HepG2 (cell line): ENCODE measurements around the gene ACAP3. TPM values are rescaled to one million over a fixed set of nuclear protein-coding genes. Genes with fewer than 3 reads are reported as not detected.

Experiments used
- AGO2 ChIP-seq: fragments of 200-400 bp; formaldehyde crosslinking; optimal IDR thresholded peaks from 2 replicates; pipeline ENCODE3; 2017; ENCODE audit warnings: mild to moderate bottlenecking, low read depth, low read length, moderate library complexity
- ARID2 ChIP-seq: sonication (generic); formaldehyde crosslinking; IDR thresholded peaks from 2 replicates; pipeline ENCODE4 v1.8.1; 2022; ENCODE audit warnings: mild to moderate bottlenecking, missing genetic modification reagents, borderline replicate concordance
- ATM ChIP-seq: fragments of 450-650 bp; IDR thresholded peaks from 2 replicates; pipeline ENCODE4 v1.7.1; 2017; ENCODE audit warnings: mild to moderate bottlenecking, borderline replicate concordance
- HDAC1 ChIP-seq: sonication (generic); formaldehyde crosslinking; IDR thresholded peaks from 2 replicates; pipeline ENCODE4 v1.5.1; 2020; ENCODE audit warnings: mild to moderate bottlenecking, missing genetic modification reagents
- KDM2A ChIP-seq: sonication (generic); formaldehyde crosslinking; IDR thresholded peaks from 2 replicates; pipeline ENCODE4 v1.4.0; 2020; ENCODE audit warnings: low read depth, missing genetic modification reagents, borderline replicate concordance
- NKX3-1 ChIP-seq: sonication (generic); formaldehyde crosslinking; IDR thresholded peaks from 2 replicates; pipeline ENCODE4 v1.5.0; 2020; ENCODE audit warnings: missing genetic modification reagents
- POLR2A ChIP-seq, 2 experiments: IDR thresholded peaks; 2 replicates each; pipeline ENCODE4 v1.6.1; 2011; ENCODE audit warnings: low read depth in 2 of 2, low read length in 2 of 2, mild to moderate bottlenecking in 1 of 2, moderate library complexity in 1 of 2; ENCODE audit not compliant: insufficient read depth in 1 of 2
- PRPF4 ChIP-seq: fragments of 200-400 bp; formaldehyde crosslinking; IDR thresholded peaks from 2 replicates; pipeline ENCODE4 v1.6.1; 2016; ENCODE audit warnings: low read length, low read depth; ENCODE audit not compliant: poor library complexity, severe bottlenecking
- RBFOX2 ChIP-seq: fragments of 200-400 bp; formaldehyde crosslinking; IDR thresholded peaks from 2 replicates; pipeline ENCODE4 v1.6.1; 2017; ENCODE audit warnings: low read depth, mild to moderate bottlenecking, low read length
- RBM22 ChIP-seq: fragments of 200-400 bp; formaldehyde crosslinking; optimal IDR thresholded peaks from 2 replicates; pipeline ENCODE3; 2017; ENCODE audit warnings: mild to moderate bottlenecking, low read length, moderate library complexity
- U2AF2 ChIP-seq: fragments of 200-400 bp; formaldehyde crosslinking; IDR thresholded peaks from 2 replicates; pipeline ENCODE4 v1.6.1; 2017; ENCODE audit warnings: low read depth, mild to moderate bottlenecking, low read length
- ZFP36 ChIP-seq: fragments of 150-350 bp; IDR thresholded peaks from 2 replicates; pipeline ENCODE4 v1.6.1; 2018; ENCODE audit warnings: borderline replicate concordance, low read length, low read depth; ENCODE audit not compliant: partially characterized antibody
- ZFX ChIP-seq: sonication (generic); formaldehyde crosslinking; IDR thresholded peaks from 2 replicates; pipeline ENCODE4 v1.4.0; 2020; ENCODE audit warnings: mild to moderate bottlenecking, low read depth, missing genetic modification reagents, moderate library complexity
- ZNF101 ChIP-seq: sonication (generic); formaldehyde crosslinking; IDR thresholded peaks from 2 replicates; pipeline ENCODE4 v1.4.0; 2020; ENCODE audit warnings: mild to moderate bottlenecking, low read depth, missing genetic modification reagents, borderline replicate concordance
- ZNF232 ChIP-seq: sonication (generic); formaldehyde crosslinking; IDR thresholded peaks from 2 replicates; pipeline ENCODE4 v1.4.0; 2020; ENCODE audit warnings: missing genetic modification reagents, borderline replicate concordance
- ZNF30 ChIP-seq: sonication (generic); formaldehyde crosslinking; IDR thresholded peaks from 2 replicates; pipeline ENCODE4 v1.5.0; 2020; ENCODE audit warnings: mild to moderate bottlenecking, missing genetic modification reagents
- ZNF446 ChIP-seq: sonication (generic); formaldehyde crosslinking; IDR thresholded peaks from 2 replicates; pipeline ENCODE4 v1.5.0; 2020; ENCODE audit warnings: mild to moderate bottlenecking, missing genetic modification reagents
- ZNF572 ChIP-seq: sonication (generic); formaldehyde crosslinking; IDR thresholded peaks from 2 replicates; pipeline ENCODE4 v1.5.1; 2020; ENCODE audit warnings: mild to moderate bottlenecking, missing genetic modification reagents
- ZNF780A ChIP-seq: sonication (generic); formaldehyde crosslinking; IDR thresholded peaks from 2 replicates; pipeline ENCODE4 v1.8.0; 2022; ENCODE audit warnings: mild to moderate bottlenecking, missing genetic modification reagents, moderate library complexity
- ZNF790 ChIP-seq: sonication (generic); formaldehyde crosslinking; IDR thresholded peaks from 2 replicates; pipeline ENCODE4 v1.8.0; 2022; ENCODE audit warnings: missing genetic modification reagents, mild to moderate bottlenecking, borderline replicate concordance
- ZNF792 ChIP-seq: IDR thresholded peaks from 2 replicates; pipeline ENCODE4 v1.6.1; 2016
- polyA plus RNA-seq, 8 experiments: library from polyadenylated mRNA; depleted of rRNA in 3 of 8; stranded (reverse) in 7 of 8; unstranded in 1 of 8; fragments of >200 nt; fragmentation: Illumina TruSeq in 4 of 8; extraction: Trizol in 4 of 8; gene quantifications; 2 replicates each; pipeline versions ENCODE4 v1.2.1 to v1.2.3, GENCODE V29; 2011 to 2016; ENCODE audit warnings: low read depth in 4 of 8, missing spikeins in 1 of 8, mixed read lengths in 1 of 8; ENCODE audit not compliant: insufficient read depth in 1 of 8
- total RNA-seq, 5 experiments: library from RNA; depleted of rRNA; stranded (reverse); fragments of >200 nt; fragmentation: Illumina TruSeq; extraction: Trizol; gene quantifications; 2 replicates each; pipeline ENCODE4 v1.2.3, GENCODE V29; 2016; ENCODE audit warnings: low read depth in 1 of 5
- TF ChIP-seq, protein P1 (sequence below): sonication (generic); formaldehyde crosslinking; IDR thresholded peaks from 2 replicates; pipeline ENCODE4 v1.8.0; 2022; ENCODE audit warnings: missing genetic modification reagents, mild to moderate bottlenecking, moderate library complexity, borderline replicate concordance
- TF ChIP-seq, protein P2 (sequence below): sonication (generic); formaldehyde crosslinking; IDR thresholded peaks from 2 replicates; pipeline ENCODE4 v1.8.1; 2023; ENCODE audit warnings: mild to moderate bottlenecking, missing genetic modification reagents
- TF ChIP-seq, protein P3 (sequence below): sonication (generic); formaldehyde crosslinking; IDR thresholded peaks from 2 replicates; pipeline ENCODE4 v1.4.0; 2020; ENCODE audit warnings: mild to moderate bottlenecking, low read depth, missing genetic modification reagents

The ACAP3 gene
- total and polyA plus RNA-seq, 2 of the 13 experiments (the other 11 are each of a cell fraction or from before 2014, with no cell fraction given), result 29.4 to 50.8 TPM

DNA sequence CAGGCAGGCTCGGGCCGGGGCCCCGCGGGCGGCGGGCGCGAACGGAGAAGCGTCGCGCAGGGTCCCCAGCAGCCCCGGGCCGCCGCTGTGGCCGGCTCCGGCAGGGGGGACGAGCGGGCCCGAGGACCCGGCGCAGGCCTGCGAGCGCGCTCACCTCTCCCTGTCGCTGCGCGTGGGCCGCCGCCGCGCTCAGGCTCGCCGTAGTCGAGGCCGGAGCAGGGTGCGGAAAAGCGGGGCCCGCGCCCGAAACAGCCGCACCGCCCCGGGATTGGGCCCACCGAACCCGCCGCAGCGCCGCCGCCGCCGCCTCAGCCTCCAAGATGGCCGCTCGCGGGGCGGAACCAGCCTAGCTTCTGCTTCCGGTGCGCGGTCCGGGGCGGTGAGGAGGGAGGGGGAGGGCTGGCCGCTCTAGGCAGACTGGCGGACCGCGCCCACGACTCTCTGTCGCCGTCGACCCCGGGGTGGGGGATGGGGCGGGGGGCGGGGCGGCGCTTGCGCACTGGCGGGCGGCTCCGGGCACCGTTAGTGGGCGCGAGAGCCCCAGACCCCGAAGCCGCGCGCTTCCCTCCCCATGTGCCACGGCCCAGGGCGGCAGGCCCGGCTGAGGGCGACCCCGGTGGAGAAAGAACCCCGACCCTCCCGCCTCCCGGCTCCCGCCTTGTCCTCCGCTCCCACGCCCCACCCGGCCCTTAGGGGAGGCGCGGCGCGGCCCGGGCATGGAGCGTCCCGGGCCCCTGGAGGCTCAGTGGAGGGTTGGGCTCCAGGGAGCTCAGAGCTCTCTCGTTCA is 34.0 kb downstream of the ACAP3 start, which contains the start of gene UBE2J2 (continued):
- TF ChIP-seq PRPF4 (no peak), ZNF792 (CRISPR knock-in tag) (no peak), ZFP36 (no peak), RBFOX2 (peak; percentile 85), ZNF232 (no peak), ZNF446 (CRISPR knock-in tag) (peak; percentile 80; the same call in 1 of the 2 replicates), KDM2A (CRISPR knock-in tag) (peak; percentile 52; the same call in 1 of the 2 replicates), ZNF30 (0 out of 2 replicates have a peak, but pooled peaks have one; percentile 15), ZNF780A (CRISPR knock-in tag) (no peak), ZFX (CRISPR knock-in tag) (peak; percentile 97), HDAC1 (CRISPR knock-in tag) (peak; percentile 57; the same call in 1 of the 2 replicates), POLR2A (IDR thresholded peaks at IDR 0.05; ENCODE audit: insufficient read depth in 1 of 2, low read depth in 2 of 2, low read length in 2 of 2) (peak in 1 of 2 experiments; percentile 47; a peak in 2 of 4 replicates), NKX3-1 (no peak), ZNF101 (no peak), RBM22 (no peak), ZNF572 (CRISPR knock-in tag) (0 out of 2 replicates have a peak, but pooled peaks have one; percentile 49), ZNF790 (peak; percentile 88), AGO2 (no peak), ATM (no peak), ARID2 (0 out of 2 replicates have a peak, but pooled peaks have one; percentile 82), U2AF2 (no peak)
- TF ChIP-seq, protein P1, sequence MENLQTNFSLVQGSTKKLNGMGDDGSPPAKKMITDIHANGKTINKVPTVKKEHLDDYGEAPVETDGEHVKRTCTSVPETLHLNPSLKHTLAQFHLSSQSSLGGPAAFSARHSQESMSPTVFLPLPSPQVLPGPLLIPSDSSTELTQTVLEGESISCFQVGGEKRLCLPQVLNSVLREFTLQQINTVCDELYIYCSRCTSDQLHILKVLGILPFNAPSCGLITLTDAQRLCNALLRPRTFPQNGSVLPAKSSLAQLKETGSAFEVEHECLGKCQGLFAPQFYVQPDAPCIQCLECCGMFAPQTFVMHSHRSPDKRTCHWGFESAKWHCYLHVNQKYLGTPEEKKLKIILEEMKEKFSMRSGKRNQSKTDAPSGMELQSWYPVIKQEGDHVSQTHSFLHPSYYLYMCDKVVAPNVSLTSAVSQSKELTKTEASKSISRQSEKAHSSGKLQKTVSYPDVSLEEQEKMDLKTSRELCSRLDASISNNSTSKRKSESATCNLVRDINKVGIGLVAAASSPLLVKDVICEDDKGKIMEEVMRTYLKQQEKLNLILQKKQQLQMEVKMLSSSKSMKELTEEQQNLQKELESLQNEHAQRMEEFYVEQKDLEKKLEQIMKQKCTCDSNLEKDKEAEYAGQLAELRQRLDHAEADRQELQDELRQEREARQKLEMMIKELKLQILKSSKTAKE (CRISPR knock-in tag), result no peak
- TF ChIP-seq, protein P2, sequence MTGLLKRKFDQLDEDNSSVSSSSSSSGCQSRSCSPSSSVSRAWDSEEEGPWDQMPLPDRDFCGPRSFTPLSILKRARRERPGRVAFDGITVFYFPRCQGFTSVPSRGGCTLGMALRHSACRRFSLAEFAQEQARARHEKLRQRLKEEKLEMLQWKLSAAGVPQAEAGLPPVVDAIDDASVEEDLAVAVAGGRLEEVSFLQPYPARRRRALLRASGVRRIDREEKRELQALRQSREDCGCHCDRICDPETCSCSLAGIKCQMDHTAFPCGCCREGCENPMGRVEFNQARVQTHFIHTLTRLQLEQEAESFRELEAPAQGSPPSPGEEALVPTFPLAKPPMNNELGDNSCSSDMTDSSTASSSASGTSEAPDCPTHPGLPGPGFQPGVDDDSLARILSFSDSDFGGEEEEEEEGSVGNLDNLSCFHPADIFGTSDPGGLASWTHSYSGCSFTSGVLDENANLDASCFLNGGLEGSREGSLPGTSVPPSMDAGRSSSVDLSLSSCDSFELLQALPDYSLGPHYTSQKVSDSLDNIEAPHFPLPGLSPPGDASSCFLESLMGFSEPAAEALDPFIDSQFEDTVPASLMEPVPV (CRISPR knock-in tag), result peak; percentile 84; the same call in 1 of the 2 replicates
- TF ChIP-seq, protein P3, sequence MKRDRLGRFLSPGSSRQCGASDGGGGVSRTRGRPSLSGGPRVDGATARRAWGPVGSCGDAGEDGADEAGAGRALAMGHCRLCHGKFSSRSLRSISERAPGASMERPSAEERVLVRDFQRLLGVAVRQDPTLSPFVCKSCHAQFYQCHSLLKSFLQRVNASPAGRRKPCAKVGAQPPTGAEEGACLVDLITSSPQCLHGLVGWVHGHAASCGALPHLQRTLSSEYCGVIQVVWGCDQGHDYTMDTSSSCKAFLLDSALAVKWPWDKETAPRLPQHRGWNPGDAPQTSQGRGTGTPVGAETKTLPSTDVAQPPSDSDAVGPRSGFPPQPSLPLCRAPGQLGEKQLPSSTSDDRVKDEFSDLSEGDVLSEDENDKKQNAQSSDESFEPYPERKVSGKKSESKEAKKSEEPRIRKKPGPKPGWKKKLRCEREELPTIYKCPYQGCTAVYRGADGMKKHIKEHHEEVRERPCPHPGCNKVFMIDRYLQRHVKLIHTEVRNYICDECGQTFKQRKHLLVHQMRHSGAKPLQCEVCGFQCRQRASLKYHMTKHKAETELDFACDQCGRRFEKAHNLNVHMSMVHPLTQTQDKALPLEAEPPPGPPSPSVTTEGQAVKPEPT (CRISPR knock-in tag), result 0 out of 2 replicates have a peak, but pooled peaks have one; percentile 86
